GM23338 (cell line): Measurements from ENCODE around the gene PICALM. TPM values are rescaled to one million over a fixed set of nuclear protein-coding genes. Genes with fewer than 3 reads are reported as not detected.

Experiments used
- ATAC-seq: fragments of 200-7000 bp; cut with Tn5 transposase; 3 replicates; pipeline ENCODE4 v1.9.1; 2020
- DNase-seq: peaks from one replicate; pipeline ENCODE4 v3.0.0-alpha.2; 2015; ENCODE audit warnings: low spot score
- H2AFZ ChIP-seq: fragments of 200-600 bp; sonication (generic); 2 replicates; pipeline ENCODE4 v1.8.0; 2016; ENCODE audit warnings: antibody characterized with exemption, mild to moderate bottlenecking, moderate library complexity
- H3F3A ChIP-seq: fragments of 200-600 bp; sonication (generic); replicated peaks from 2 replicates; pipeline ENCODE4 v1.8.0; 2017; ENCODE audit warnings: antibody characterized with exemption, mixed run types, low read depth
- H3K27ac ChIP-seq: fragments of 200-600 bp; sonication (generic); 2 replicates; pipeline ENCODE4 v1.6.1; 2016; ENCODE audit warnings: low read depth
- H3K27me3 ChIP-seq: fragments of 200-600 bp; sonication (generic); 2 replicates; pipeline ENCODE4 v1.8.0; 2016; ENCODE audit warnings: mild to moderate bottlenecking, mixed run types, moderate library complexity; ENCODE audit not compliant: insufficient read depth
- H3K36me3 ChIP-seq: fragments of 200-600 bp; sonication (generic); 2 replicates; pipeline ENCODE4 v1.8.0; 2016; ENCODE audit warnings: mild to moderate bottlenecking; ENCODE audit not compliant: insufficient read depth
- H3K4me1 ChIP-seq: fragments of 200-600 bp; sonication (generic); 2 replicates; pipeline ENCODE4 v1.8.0; 2016; ENCODE audit warnings: mild to moderate bottlenecking, moderate library complexity; ENCODE audit not compliant: insufficient read depth
- H3K4me2 ChIP-seq: fragments of 200-600 bp; sonication (generic); 2 replicates; pipeline ENCODE4 v1.7.1; 2017; ENCODE audit warnings: mixed run types
- H3K4me3 ChIP-seq: fragments of 200-600 bp; sonication (generic); 2 replicates; pipeline ENCODE4 v1.6.1; 2016; ENCODE audit warnings: mixed run types
- H3K79me2 ChIP-seq: fragments of 200-600 bp; sonication (generic); replicated peaks from 2 replicates; pipeline ENCODE4 v1.8.0; 2017; ENCODE audit warnings: mild to moderate bottlenecking; ENCODE audit not compliant: insufficient read depth
- H3K9me2 ChIP-seq: fragments of 200-600 bp; sonication (generic); 2 replicates; pipeline ENCODE4 v1.8.0; 2017; ENCODE audit not compliant: insufficient read depth
- H4K20me1 ChIP-seq: fragments of 200-600 bp; sonication (generic); replicated peaks from 2 replicates; pipeline ENCODE4 v1.8.0; 2017; ENCODE audit warnings: mild to moderate bottlenecking; ENCODE audit not compliant: insufficient read depth
- H3K27ac Mint-ChIP-seq: 2 replicates; pipeline ENCODE4 v1.8.0; 2020; ENCODE audit warnings: inconsistent platforms, mild to moderate bottlenecking, moderate library complexity, mixed read lengths
- H3K27me3 Mint-ChIP-seq: 3 replicates; pipeline ENCODE4 v1.8.0; 2022; ENCODE audit warnings: low read depth, mild to moderate bottlenecking, moderate library complexity, mixed read lengths, inconsistent platforms; ENCODE audit not compliant: insufficient read depth, poor library complexity
- H3K36me3 Mint-ChIP-seq: 3 replicates; pipeline ENCODE4 v1.8.0; 2021; ENCODE audit warnings: low read depth, mild to moderate bottlenecking, inconsistent platforms, moderate library complexity, mixed read lengths
- H3K4me1 Mint-ChIP-seq: 3 replicates; pipeline ENCODE4 v1.8.0; 2020; ENCODE audit warnings: mild to moderate bottlenecking, inconsistent platforms, mixed read lengths
- H3K4me3 Mint-ChIP-seq: 3 replicates; pipeline ENCODE4 v1.8.0; 2021; ENCODE audit warnings: moderate library complexity, mild to moderate bottlenecking, inconsistent platforms, mixed read lengths
- H3K9me3 Mint-ChIP-seq: 3 replicates; pipeline ENCODE4 v1.8.0; 2020; ENCODE audit warnings: moderate library complexity, mild to moderate bottlenecking, inconsistent platforms, mixed read lengths
- EZH2 ChIP-seq: fragments of 200-600 bp; sonication (generic); IDR thresholded peaks from one replicate; pipeline ENCODE4 v1.8.0; 2017; ENCODE audit warnings: antibody characterized with exemption, mild to moderate bottlenecking, low read depth; ENCODE audit not compliant: unreplicated experiment
- EZH2phosphoT487 ChIP-seq: fragments of 200-600 bp; sonication (generic); IDR thresholded peaks from one replicate; pipeline ENCODE4 v1.8.1; 2018; ENCODE audit warnings: antibody characterized with exemption; ENCODE audit not compliant: unreplicated experiment
- JUNB ChIP-seq: IDR thresholded peaks from one replicate; pipeline ENCODE4 v1.6.1; 2016; ENCODE audit warnings: antibody characterized with exemption; ENCODE audit not compliant: unreplicated experiment
- POLR2AphosphoS5 ChIP-seq: IDR thresholded peaks from 2 replicates; pipeline ENCODE4 v1.6.1; 2016; ENCODE audit warnings: antibody characterized with exemption, low read depth
- ZNF114 ChIP-seq: fragments of 250-450 bp; sonication (Bioruptor Pico); IDR thresholded peaks from 2 replicates; pipeline ENCODE4 v1.5.0; 2020; ENCODE audit warnings: mild to moderate bottlenecking, moderate library complexity
- ZNF331 ChIP-seq: fragments of 250-450 bp; sonication (Bioruptor Pico); IDR thresholded peaks from 2 replicates; pipeline ENCODE4 v1.5.0; 2020; ENCODE audit warnings: low read depth, mild to moderate bottlenecking, moderate library complexity
- polyA plus RNA-seq: library from polyadenylated mRNA; unstranded; fragments of >200 nt; fragmentation: Nextera tagmentation; extraction: Ambion mirVana; gene quantifications from 2 replicates; pipeline ENCODE4 v1.2.1, GENCODE V29; 2016
- total RNA-seq: library from RNA; depleted of rRNA; stranded (reverse); fragments of >200 nt; shearing (Covaris generic); gene quantifications from 2 replicates; pipeline ENCODE4 v1.2.3, GENCODE V29; 2014
- TF ChIP-seq, protein P1 (sequence below): fragments of 250-450 bp; sonication (Bioruptor Pico); IDR thresholded peaks from 2 replicates; pipeline ENCODE4 v1.5.0; 2020; ENCODE audit warnings: mild to moderate bottlenecking, moderate library complexity

Gene PICALM
- total and polyA plus RNA-seq, 2 experiments from 2014 or later: 27.9 to 134 TPM

DNA sequence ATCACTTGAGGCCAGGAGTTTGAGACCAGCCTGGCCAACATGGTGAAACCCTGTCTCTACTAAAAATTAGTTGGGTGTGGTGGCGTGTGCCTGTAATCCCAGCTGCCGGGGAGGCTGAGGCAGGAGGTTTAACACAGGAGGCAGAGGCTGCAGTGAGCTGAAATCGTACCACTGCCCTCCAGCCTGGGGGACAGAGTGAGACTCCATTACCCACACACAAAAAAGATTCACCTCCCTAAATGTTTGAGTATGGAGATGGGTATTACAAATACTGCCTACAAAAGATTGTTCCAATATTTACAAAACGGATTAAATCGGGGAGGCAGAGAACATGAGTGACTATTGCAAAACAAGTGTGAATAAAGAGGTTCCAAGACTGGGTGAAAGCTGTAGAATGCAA, 98.3 kb downstream of the PICALM start:
- Histone ChIP-seq H3K4me2 (no peak overlapping the region), H3K9me2 (no peaks in the 10 kb centered on the region), H3K4me3 (no peak overlapping the region), H3F3A (no peaks in the 10 kb centered on the region), H2AFZ (no peak overlapping the region), H3K79me2 (no peaks in the 10 kb centered on the region), H3K27ac (no peak overlapping the region), H3K36me3 (0 out of 2 replicates have a peak, but pooled peaks cover 4% of the 10 kb centered on the region), H4K20me1 (no peaks in the 10 kb centered on the region), H3K27me3 (no peaks in the 10 kb centered on the region), H3K4me1 (peaks cover 5% of the 10 kb centered on the region; the same call in 1 of the 2 replicates)
- peaks cover 6% of the 10 kb centered on the region for H3K4me1 Mint-ChIP-seq
- ATAC-seq (no peak), DNase-seq (no peak)
- no peaks in the 10 kb centered on the region for H3K9me3 Mint-ChIP-seq
- no peak overlapping the region for H3K4me3 Mint-ChIP-seq
- peaks cover 27% of the 10 kb centered on the region; the same call in 2 of the 3 replicates for H3K36me3 Mint-ChIP-seq
- H3K27ac Mint-ChIP-seq: no peak overlapping the region
- H3K27me3 Mint-ChIP-seq: no peaks in the 10 kb centered on the region
- TF ChIP-seq, protein P1, sequence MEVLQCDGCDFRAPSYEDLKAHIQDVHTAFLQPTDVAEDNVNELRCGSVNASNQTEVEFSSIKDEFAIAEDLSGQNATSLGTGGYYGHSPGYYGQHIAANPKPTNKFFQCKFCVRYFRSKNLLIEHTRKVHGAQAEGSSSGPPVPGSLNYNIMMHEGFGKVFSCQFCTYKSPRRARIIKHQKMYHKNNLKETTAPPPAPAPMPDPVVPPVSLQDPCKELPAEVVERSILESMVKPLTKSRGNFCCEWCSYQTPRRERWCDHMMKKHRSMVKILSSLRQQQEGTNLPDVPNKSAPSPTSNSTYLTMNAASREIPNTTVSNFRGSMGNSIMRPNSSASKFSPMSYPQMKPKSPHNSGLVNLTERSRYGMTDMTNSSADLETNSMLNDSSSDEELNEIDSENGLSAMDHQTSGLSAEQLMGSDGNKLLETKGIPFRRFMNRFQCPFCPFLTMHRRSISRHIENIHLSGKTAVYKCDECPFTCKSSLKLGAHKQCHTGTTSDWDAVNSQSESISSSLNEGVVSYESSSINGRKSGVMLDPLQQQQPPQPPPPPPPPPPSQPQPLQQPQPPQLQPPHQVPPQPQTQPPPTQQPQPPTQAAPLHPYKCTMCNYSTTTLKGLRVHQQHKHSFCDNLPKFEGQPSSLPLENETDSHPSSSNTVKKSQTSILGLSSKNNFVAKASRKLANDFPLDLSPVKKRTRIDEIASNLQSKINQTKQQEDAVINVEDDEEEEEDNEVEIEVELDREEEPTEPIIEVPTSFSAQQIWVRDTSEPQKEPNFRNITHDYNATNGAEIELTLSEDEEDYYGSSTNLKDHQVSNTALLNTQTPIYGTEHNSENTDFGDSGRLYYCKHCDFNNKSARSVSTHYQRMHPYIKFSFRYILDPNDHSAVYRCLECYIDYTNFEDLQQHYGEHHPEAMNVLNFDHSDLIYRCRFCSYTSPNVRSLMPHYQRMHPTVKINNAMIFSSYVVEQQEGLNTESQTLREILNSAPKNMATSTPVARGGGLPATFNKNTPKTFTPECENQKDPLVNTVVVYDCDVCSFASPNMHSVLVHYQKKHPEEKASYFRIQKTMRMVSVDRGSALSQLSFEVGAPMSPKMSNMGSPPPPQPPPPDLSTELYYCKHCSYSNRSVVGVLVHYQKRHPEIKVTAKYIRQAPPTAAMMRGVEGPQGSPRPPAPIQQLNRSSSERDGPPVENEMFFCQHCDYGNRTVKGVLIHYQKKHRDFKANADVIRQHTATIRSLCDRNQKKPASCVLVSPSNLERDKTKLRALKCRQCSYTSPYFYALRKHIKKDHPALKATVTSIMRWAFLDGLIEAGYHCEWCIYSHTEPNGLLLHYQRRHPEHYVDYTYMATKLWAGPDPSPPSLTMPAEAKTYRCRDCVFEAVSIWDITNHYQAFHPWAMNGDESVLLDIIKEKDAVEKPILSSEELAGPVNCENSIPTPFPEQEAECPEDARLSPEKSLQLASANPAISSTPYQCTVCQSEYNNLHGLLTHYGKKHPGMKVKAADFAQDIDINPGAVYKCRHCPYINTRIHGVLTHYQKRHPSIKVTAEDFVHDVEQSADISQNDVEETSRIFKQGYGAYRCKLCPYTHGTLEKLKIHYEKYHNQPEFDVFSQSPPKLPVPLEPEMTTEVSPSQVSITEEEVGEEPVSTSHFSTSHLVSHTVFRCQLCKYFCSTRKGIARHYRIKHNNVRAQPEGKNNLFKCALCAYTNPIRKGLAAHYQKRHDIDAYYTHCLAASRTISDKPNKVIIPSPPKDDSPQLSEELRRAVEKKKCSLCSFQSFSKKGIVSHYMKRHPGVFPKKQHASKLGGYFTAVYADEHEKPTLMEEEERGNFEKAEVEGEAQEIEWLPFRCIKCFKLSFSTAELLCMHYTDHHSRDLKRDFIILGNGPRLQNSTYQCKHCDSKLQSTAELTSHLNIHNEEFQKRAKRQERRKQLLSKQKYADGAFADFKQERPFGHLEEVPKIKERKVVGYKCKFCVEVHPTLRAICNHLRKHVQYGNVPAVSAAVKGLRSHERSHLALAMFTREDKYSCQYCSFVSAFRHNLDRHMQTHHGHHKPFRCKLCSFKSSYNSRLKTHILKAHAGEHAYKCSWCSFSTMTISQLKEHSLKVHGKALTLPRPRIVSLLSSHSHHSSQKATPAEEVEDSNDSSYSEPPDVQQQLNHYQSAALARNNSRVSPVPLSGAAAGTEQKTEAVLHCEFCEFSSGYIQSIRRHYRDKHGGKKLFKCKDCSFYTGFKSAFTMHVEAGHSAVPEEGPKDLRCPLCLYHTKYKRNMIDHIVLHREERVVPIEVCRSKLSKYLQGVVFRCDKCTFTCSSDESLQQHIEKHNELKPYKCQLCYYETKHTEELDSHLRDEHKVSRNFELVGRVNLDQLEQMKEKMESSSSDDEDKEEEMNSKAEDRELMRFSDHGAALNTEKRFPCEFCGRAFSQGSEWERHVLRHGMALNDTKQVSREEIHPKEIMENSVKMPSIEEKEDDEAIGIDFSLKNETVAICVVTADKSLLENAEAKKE (CRISPR knock-in tag): no peak
- TF ChIP-seq EZH2: no peak
- TF ChIP-seq ZNF114 (CRISPR knock-in tag): no peak
- no peak for TF ChIP-seq EZH2phosphoT487
- TF ChIP-seq ZNF331 (CRISPR knock-in tag): no peak

DNA sequence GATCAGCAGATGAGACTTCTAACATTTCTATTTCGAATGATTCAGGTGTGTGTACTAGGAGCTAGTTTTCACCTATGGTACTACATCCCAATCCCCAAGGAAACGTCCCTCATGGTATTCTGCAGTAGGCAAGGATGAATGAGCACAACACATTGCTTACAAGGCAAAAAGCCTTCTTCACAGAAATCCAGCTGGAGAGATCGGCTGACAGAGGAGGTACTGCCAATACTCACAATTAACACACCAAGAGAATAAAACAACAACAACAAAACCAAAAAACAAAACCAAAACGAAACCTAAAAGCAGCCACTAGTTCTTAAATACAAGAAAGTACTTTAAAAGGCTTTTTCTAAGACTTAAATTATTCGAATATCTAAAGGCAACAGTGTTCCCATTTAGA, 101.4 kb downstream of the PICALM start:
- Histone ChIP-seq H3K36me3 (0 out of 2 replicates have a peak, but pooled peaks cover 4% of the 10 kb centered on the region), H3K27ac (peak overlapping the region; percentile 51; the same call in 1 of the 2 replicates), H3K4me2 (no peak overlapping the region), H3K4me3 (no peak overlapping the region), H3K79me2 (no peaks in the 10 kb centered on the region), H3K4me1 (peaks cover 5% of the 10 kb centered on the region; the same call in 1 of the 2 replicates), H4K20me1 (no peaks in the 10 kb centered on the region), H3K9me2 (no peaks in the 10 kb centered on the region), H3K27me3 (no peaks in the 10 kb centered on the region), H2AFZ (no peak overlapping the region), H3F3A (no peaks in the 10 kb centered on the region)
- Mint-ChIP-seq H3K27me3 (peaks cover 2% of the 10 kb centered on the region), H3K9me3 (no peaks in the 10 kb centered on the region), H3K4me3 (no peak overlapping the region), H3K4me1 (peaks cover 6% of the 10 kb centered on the region), H3K36me3 (peaks cover 28% of the 10 kb centered on the region; the same call in 2 of the 3 replicates), H3K27ac (no peak overlapping the region)
- TF ChIP-seq ZNF331 (CRISPR knock-in tag): no peak
- TF ChIP-seq POLR2AphosphoS5: no peak
- no peak for TF ChIP-seq JUNB
- TF ChIP-seq, protein P1 (CRISPR knock-in tag): no peak
- DNase-seq (no peak), ATAC-seq (no peak)
